Suprapubic skin (tissue), 4 donors: ENCODE measurements around the gene USP34. TPM values are rescaled to one million over a fixed set of nuclear protein-coding genes. Genes with fewer than 3 reads are reported as not detected.
A peak's percentile ranks its signal among the peaks of the same experiment; 100 is the strongest.

Experiments used
- DNase-seq, 2 donors: peaks; one replicate each; pipeline ENCODE4 v3.0.0-alpha.2; 2019; ENCODE audit warnings: low spot score in 2 of 2
- H3K27ac ChIP-seq: fragments of 200-600 bp; sonication (generic); one replicate; pipeline ENCODE4 v1.5.1; 2019
- H3K27me3 ChIP-seq: fragments of 200-600 bp; sonication (generic); one replicate; pipeline ENCODE4 v1.5.1; 2019
- H3K36me3 ChIP-seq: fragments of 200-600 bp; sonication (generic); one replicate; pipeline ENCODE4 v1.5.1; 2019
- H3K4me1 ChIP-seq: fragments of 200-600 bp; sonication (generic); one replicate; pipeline ENCODE4 v1.5.1; 2019
- H3K4me3 ChIP-seq: fragments of 200-600 bp; sonication (generic); one replicate; pipeline ENCODE4 v1.5.1; 2019; ENCODE audit warnings: mild to moderate bottlenecking
- H3K9me3 ChIP-seq: fragments of 200-600 bp; sonication (generic); one replicate; pipeline ENCODE4 v1.5.1; 2019
- EP300 ChIP-seq: sonication (generic); formaldehyde crosslinking; IDR thresholded peaks from one replicate; pipeline ENCODE4 v1.6.1; 2017; ENCODE audit warnings: antibody characterized with exemption
- POLR2A ChIP-seq, 2 donors: fragments of 450-650 bp; IDR thresholded peaks; one replicate each; pipeline ENCODE4 v1.6.1; 2017; ENCODE audit warnings: antibody characterized with exemption in 2 of 2, mild to moderate bottlenecking in 2 of 2, moderate library complexity in 2 of 2
- POLR2AphosphoS5 ChIP-seq, 3 donors: sonication (generic); formaldehyde crosslinking; IDR thresholded peaks; one replicate each; pipeline ENCODE4 v1.6.1; 2017; ENCODE audit warnings: antibody characterized with exemption in 3 of 3
- WGBS: methylation state at CpG from one replicate; pipeline ENCODE4 v1.1.5; 2018; 5-methylcytosine and 5-hydroxymethylcytosine counted together
- total RNA-seq, 4 donors: library from RNA; depleted of rRNA; stranded (reverse); fragments of >200 nt; gene quantifications; one replicate each; pipeline ENCODE4 v1.1.0, GENCODE V29; 2016
- TF ChIP-seq, protein P1 (sequence below), 2 donors: fragments of 200-600 bp in 1 of 2; fragments of 450-650 bp in 1 of 2; sonication (generic) in 1 of 2; IDR thresholded peaks; one replicate each; pipeline ENCODE4 v1.5.1; 2016 to 2019; ENCODE audit warnings: antibody characterized with exemption in 2 of 2, mild to moderate bottlenecking in 1 of 2, moderate library complexity in 1 of 2

USP34 gene
- total RNA-seq, 4 donors from 2014 or later = 94.5 to 242 (median 111) TPM

DNA sequence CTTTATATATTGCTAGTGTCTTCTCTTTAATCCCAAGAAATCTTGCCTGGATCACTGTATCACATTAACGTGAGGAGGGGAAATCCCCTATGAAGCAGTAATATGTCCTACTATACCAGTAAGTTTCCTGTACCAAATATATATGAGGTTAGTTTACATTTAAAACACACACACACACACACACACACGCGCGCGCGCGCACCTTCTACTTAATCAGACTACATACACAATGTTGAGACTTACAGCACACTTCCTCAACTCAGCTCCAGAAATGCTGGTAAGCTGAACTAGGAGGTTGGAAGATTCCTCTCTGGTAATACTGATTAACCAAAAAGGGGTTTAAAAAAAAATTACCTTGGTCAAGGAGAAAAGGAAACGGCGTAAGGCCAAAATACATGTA is 49.3 kb downstream of the USP34 start:
- WGBS = 89% methylated on average over 9 of the region's 9 CpGs
- peak in 1 of 2 donors; percentile 31 for DNase-seq
- no peak overlapping the region for H3K27ac ChIP-seq
- no peak overlapping the region for H3K4me3 ChIP-seq
- H3K9me3 ChIP-seq = no peaks in the 10 kb centered on the region
- peaks cover 33% of the 10 kb centered on the region for H3K4me1 ChIP-seq
- no peaks in the 10 kb centered on the region for H3K36me3 ChIP-seq
- no peaks in the 10 kb centered on the region for H3K27me3 ChIP-seq
- TF ChIP-seq POLR2A (IDR thresholded peaks at IDR 0.05) = no peak
- TF ChIP-seq POLR2AphosphoS5 (IDR thresholded peaks at IDR 0.05) = no peak
- TF ChIP-seq, protein P1, sequence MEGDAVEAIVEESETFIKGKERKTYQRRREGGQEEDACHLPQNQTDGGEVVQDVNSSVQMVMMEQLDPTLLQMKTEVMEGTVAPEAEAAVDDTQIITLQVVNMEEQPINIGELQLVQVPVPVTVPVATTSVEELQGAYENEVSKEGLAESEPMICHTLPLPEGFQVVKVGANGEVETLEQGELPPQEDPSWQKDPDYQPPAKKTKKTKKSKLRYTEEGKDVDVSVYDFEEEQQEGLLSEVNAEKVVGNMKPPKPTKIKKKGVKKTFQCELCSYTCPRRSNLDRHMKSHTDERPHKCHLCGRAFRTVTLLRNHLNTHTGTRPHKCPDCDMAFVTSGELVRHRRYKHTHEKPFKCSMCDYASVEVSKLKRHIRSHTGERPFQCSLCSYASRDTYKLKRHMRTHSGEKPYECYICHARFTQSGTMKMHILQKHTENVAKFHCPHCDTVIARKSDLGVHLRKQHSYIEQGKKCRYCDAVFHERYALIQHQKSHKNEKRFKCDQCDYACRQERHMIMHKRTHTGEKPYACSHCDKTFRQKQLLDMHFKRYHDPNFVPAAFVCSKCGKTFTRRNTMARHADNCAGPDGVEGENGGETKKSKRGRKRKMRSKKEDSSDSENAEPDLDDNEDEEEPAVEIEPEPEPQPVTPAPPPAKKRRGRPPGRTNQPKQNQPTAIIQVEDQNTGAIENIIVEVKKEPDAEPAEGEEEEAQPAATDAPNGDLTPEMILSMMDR (IDR thresholded peaks at IDR 0.05) = no peak
- TF ChIP-seq EP300 = no peak

DNA sequence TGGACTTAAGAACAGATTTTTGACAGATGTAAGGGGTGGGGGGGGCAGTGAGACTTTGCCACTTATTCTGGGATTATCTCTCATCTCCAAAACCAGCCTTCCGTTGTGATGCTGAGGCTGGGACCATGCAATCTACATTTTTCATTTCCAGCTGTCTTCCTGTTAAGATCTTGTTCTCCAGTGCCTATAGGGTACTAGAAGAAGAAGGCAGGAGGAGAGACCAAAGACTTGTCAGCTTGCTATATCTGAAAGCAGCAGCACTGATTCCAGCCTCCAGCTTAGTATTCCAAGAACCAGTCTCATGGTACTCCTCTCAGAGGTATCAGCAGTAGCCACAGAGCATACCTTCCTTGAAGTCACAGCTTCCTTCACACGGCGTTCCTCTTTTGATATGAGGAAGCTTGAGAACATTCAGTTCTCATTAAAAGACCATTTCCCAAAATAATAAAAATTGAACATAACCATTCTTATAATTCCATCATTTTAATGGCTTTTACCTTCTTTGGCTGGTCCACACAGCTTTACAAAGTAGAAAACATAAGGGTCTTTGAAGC is 49.8 kb downstream of the USP34 start:
- 58% methylated on average over 3 of the region's 3 CpGs for WGBS
- peak in 1 of 2 donors; percentile 31 for DNase-seq
- TF ChIP-seq POLR2A (IDR thresholded peaks at IDR 0.05) (no peak), EP300 (no peak), POLR2AphosphoS5 (IDR thresholded peaks at IDR 0.05) (no peak)
- TF ChIP-seq, protein P1 (IDR thresholded peaks at IDR 0.05) = no peak
- Histone ChIP-seq H3K9me3 (no peaks in the 10 kb centered on the region), H3K36me3 (no peaks in the 10 kb centered on the region), H3K27ac (no peak overlapping the region), H3K4me3 (no peak overlapping the region), H3K4me1 (peaks cover 27% of the 10 kb centered on the region), H3K27me3 (no peaks in the 10 kb centered on the region)

DNA sequence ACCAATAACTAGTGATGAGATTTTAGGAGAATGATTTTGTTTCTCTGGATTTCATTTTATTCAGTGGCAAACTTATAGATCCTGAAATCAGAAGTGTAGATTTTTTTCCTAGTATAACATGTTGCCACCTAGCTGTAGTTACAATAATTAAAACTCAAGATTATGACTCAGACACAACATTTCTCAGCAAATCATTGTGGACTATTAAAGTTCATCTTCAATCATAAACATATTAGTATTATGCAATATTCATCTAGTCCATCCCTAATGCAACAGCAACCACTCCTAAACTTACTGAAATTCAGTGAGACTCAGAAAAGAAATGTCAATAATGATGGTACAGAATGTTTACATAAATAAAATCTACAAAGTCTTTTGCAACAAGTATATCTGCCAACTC is 51.3 kb downstream of the USP34 start:
- TF ChIP-seq POLR2AphosphoS5 (IDR thresholded peaks at IDR 0.05) (no peak), POLR2A (IDR thresholded peaks at IDR 0.05) (no peak), EP300 (no peak)
- TF ChIP-seq, protein P1 (IDR thresholded peaks at IDR 0.05) = no peak
- H3K4me3 ChIP-seq = no peak overlapping the region
- no peaks in the 10 kb centered on the region for H3K27me3 ChIP-seq
- DNase-seq = no peak
- H3K27ac ChIP-seq = no peak overlapping the region
- H3K9me3 ChIP-seq = no peaks in the 10 kb centered on the region
- H3K36me3 ChIP-seq = no peaks in the 10 kb centered on the region
- H3K4me1 ChIP-seq = peaks cover 16% of the 10 kb centered on the region

DNA sequence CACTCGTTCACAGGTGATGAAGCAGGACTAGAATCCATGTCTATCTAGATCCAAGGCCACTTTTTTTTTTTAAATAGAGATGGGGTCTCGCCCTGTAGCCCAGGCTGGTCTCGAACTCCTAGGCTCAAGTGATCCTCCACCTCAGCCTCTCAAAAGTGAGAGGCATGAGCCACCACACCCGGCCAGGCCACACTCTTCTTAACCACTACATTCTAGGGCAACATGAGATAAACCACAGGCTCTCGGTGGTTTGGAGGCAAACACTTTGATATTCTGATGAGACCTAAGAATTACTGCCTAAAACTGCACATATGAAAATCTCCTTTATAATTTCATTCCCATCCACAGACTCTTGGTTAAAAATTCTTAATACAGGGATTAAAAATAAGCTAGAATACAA is 51.8 kb downstream of the USP34 start:
- H3K4me3 ChIP-seq = no peak overlapping the region
- H3K27ac ChIP-seq = no peak overlapping the region
- H3K27me3 ChIP-seq = no peaks in the 10 kb centered on the region
- DNase-seq = peak in 1 of 2 donors; percentile 38
- H3K36me3 ChIP-seq = no peaks in the 10 kb centered on the region
- TF ChIP-seq EP300 (no peak), POLR2A (IDR thresholded peaks at IDR 0.05) (no peak)
- H3K9me3 ChIP-seq = no peaks in the 10 kb centered on the region
- peaks cover 13% of the 10 kb centered on the region for H3K4me1 ChIP-seq
- WGBS = 81% methylated on average over 5 of the region's 5 CpGs

DNA sequence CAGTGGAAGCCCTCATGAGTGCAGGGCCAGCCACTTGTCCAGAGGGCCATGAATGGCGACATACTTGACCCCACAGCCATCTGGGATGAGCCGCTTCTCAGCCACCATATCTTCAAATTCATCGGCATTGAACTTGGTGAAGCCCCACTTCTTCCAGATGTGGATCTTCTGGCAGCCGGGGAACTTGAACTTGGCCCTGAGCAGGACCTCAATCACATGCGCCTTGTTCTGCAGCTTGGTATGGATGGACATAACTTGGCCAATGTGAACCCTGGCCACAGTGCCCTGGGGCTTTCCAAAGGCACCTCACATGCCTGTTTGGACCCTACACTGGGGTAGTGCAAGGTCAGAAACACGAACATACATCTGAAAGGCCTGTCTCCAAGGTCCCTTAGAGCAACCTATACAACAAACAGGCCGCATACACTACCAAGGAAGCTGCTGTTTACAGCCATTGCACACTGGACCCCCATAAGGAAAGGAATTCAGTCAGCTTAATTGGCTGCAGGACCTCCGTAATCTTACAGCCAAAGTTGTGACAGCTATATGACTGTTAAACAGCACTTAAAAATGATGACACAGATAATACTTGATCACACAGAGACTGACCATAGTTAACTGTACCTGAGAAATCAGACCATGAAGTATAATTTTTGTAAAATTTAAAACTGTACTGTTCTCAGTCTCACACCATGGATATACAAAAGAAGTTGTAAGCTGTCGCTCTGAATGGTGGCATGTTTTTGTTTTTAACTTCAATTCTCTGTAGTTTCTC is 53.8 kb downstream of the USP34 start:
- peaks cover 8% of the 10 kb centered on the region for H3K4me1 ChIP-seq
- peak in 1 of 2 donors; percentile 69 for DNase-seq
- H3K27me3 ChIP-seq = no peaks in the 10 kb centered on the region
- H3K9me3 ChIP-seq = no peaks in the 10 kb centered on the region
- H3K27ac ChIP-seq = no peak overlapping the region
- no peaks in the 10 kb centered on the region for H3K36me3 ChIP-seq
- no peak overlapping the region for H3K4me3 ChIP-seq
- TF ChIP-seq, protein P1 (IDR thresholded peaks at IDR 0.05) = no peak
- no peak for TF ChIP-seq POLR2A (IDR thresholded peaks at IDR 0.05)
- TF ChIP-seq EP300 = no peak
- TF ChIP-seq POLR2AphosphoS5 (IDR thresholded peaks at IDR 0.05) = no peak
- 95% methylated on average over 8 of the region's 9 CpGs for WGBS
